Activated CD4-positive, alpha-beta T cell treated with anti-CD3 and anti-CD28 coated beads, Interleukin-2, amount 10 ng/mL, durations not matched to agents 7 days and 5 days (primary cell): ENCODE results near the gene RFX8. TPM values are rescaled to one million over a fixed set of nuclear protein-coding genes. Genes with fewer than 3 reads are reported as not detected.

Source experiments
- CTCF ChIA-PET: fragments of 350-600 bp; sonication (Branson Sonifier 250); formaldehyde crosslinking; loops from one replicate; lab custom pipeline; 2021; ENCODE audit warnings: antibody characterized with exemption; lab: Charles Lee
- POLR2A ChIA-PET: fragments of 350-600 bp; sonication (Branson Sonifier 250); formaldehyde crosslinking; loops from one replicate; lab custom pipeline; 2021; ENCODE audit warnings: antibody characterized with exemption; lab: Charles Lee
- DNase-seq: peaks from one replicate; pipeline ENCODE4 v3.0.0-alpha.2; 2020
- H3K27ac Mint-ChIP-seq: one replicate; pipeline ENCODE4 v1.8.0; 2021; ENCODE audit warnings: mild to moderate bottlenecking, moderate library complexity, mixed read lengths
- H3K27me3 Mint-ChIP-seq: one replicate; pipeline ENCODE4 v1.8.0; 2021; ENCODE audit warnings: mixed read lengths
- H3K36me3 Mint-ChIP-seq: one replicate; pipeline ENCODE4 v1.8.0; 2021; ENCODE audit warnings: low read depth, mixed read lengths
- H3K4me1 Mint-ChIP-seq: one replicate; pipeline ENCODE4 v1.8.0; 2021; ENCODE audit warnings: mixed read lengths
- H3K4me3 Mint-ChIP-seq: one replicate; pipeline ENCODE4 v1.8.0; 2021; ENCODE audit warnings: mild to moderate bottlenecking, moderate library complexity, mixed read lengths
- H3K9me3 Mint-ChIP-seq: one replicate; pipeline ENCODE4 v1.8.0; 2021; ENCODE audit warnings: mixed read lengths
- total RNA-seq, 2 experiments: library from RNA; stranded (reverse); gene quantifications; one replicate each; pipeline ENCODE4 v1.2.3, GENCODE V29; 2021

RFX8 gene
- total RNA-seq, result 1 to 10 TPM; 2.1 to 2.8 TPM

DNA sequence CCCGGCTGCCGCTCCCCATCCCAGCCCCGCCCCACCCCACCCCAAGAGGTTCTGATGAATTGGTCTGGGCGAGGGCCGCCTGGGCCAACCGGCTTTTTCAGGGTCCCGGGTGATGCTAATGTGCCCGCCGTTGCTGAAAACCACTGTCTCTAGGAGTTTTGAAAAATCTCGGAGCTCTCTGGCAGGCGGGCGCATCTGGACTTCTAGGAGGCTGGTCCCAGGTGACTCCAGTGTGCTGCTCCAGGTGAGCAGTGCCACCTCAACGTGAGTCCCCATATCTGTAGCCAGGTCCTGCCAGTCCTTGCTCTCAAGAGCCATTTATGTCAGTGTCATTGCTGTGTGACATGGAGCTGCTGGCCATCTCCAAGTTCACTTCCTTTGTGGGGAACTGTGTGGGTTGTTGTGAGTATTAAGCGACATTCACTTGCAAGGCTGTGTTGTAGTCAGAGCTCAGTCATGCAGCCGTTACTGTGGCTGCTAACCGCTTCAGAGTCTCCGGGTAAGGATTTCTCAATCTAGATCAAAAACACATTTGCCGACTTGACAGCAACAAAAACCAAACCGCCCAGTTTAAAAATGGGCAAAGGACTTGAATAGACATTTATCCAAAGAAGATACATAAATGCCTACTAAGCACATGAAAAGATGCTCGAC lies at the start of gene RFX8:
RFX8 (minus strand) TSS at position 382 of the 654 bp plus-strand sequence. CDS start 8,264 bp downstream, outside the sequence.
- peak within 1 kb of the TSS; percentile 95 for H3K27ac Mint-ChIP-seq
- H3K4me3 Mint-ChIP-seq, result peak within 1 kb of the TSS; percentile 80
- H3K9me3 Mint-ChIP-seq, result no peaks in the 10 kb centered on the region
- H3K36me3 Mint-ChIP-seq, result no peaks in the 10 kb centered on the region
- POLR2A ChIA-PET, result interaction anchor here (0.6 to 1.6 kb wide), 5 partner anchors 10 to 347 kb away, joined by 3 to 9 read pairs (median 3); no protein-coding TSS in a partner anchor
- H3K4me1 Mint-ChIP-seq, result peaks cover 60% of the 10 kb centered on the region
- DNase-seq, result peak; percentile 81
- H3K27me3 Mint-ChIP-seq, result peaks cover 3% of the 10 kb centered on the region
- CTCF ChIA-PET, result interaction anchor here (0.5 to 1.3 kb wide), 7 partner anchors 10 to 251 kb away, joined by 3 to 8 read pairs (median 3); no protein-coding TSS in a partner anchor

DNA sequence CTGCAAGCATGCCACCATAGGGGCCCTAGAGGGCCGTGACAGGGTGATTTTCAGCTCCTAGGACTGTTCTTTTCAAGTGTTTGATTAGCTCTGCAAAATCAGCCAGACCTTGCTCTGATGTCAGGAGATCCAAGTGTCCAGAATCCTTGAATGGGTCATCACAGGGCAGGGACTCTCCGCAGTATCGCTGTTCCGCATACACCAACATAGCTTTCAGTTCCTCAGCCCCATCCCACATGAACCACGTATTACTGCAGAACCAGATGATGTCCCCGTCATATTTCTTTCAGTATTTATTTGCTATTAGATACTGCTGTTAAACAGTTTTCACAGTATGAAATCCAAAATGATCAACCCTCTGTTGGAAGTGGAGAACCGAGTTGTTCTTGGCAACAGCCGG lies 46.6 kb upstream of the RFX8 start:
- H3K36me3 Mint-ChIP-seq, result peaks cover 10% of the 10 kb centered on the region
- H3K27me3 Mint-ChIP-seq, result peaks cover 6% of the 10 kb centered on the region
- no peak overlapping the region for H3K4me3 Mint-ChIP-seq
- peaks cover 13% of the 10 kb centered on the region for H3K9me3 Mint-ChIP-seq
- CTCF ChIA-PET, result interaction anchor here (0.7 kb wide), 1 partner anchor 99 kb away, joined by 3 read pairs; no protein-coding TSS in a partner anchor
- no peak overlapping the region for H3K27ac Mint-ChIP-seq
- DNase-seq, result no peak
- peaks cover 29% of the 10 kb centered on the region for H3K4me1 Mint-ChIP-seq
- POLR2A ChIA-PET, result no interaction called here

- peak overlapping the region; percentile 44 for H3K27ac Mint-ChIP-seq
- peaks cover 10% of the 10 kb centered on the region for H3K9me3 Mint-ChIP-seq
- CTCF ChIA-PET, result interaction anchor here (0.7 kb wide), 1 partner anchor 334 kb away, joined by 3 read pairs; no protein-coding TSS in a partner anchor
- H3K36me3 Mint-ChIP-seq, result peaks cover 11% of the 10 kb centered on the region
- peaks cover 37% of the 10 kb centered on the region for H3K4me1 Mint-ChIP-seq
- no peak for DNase-seq
- H3K4me3 Mint-ChIP-seq, result no peak overlapping the region
- peaks cover 6% of the 10 kb centered on the region for H3K27me3 Mint-ChIP-seq
- POLR2A ChIA-PET, result no interaction called here
Observed at GRCh38 chr2:101520246-101520645, 45.3 kb upstream of the RFX8 start.

DNA sequence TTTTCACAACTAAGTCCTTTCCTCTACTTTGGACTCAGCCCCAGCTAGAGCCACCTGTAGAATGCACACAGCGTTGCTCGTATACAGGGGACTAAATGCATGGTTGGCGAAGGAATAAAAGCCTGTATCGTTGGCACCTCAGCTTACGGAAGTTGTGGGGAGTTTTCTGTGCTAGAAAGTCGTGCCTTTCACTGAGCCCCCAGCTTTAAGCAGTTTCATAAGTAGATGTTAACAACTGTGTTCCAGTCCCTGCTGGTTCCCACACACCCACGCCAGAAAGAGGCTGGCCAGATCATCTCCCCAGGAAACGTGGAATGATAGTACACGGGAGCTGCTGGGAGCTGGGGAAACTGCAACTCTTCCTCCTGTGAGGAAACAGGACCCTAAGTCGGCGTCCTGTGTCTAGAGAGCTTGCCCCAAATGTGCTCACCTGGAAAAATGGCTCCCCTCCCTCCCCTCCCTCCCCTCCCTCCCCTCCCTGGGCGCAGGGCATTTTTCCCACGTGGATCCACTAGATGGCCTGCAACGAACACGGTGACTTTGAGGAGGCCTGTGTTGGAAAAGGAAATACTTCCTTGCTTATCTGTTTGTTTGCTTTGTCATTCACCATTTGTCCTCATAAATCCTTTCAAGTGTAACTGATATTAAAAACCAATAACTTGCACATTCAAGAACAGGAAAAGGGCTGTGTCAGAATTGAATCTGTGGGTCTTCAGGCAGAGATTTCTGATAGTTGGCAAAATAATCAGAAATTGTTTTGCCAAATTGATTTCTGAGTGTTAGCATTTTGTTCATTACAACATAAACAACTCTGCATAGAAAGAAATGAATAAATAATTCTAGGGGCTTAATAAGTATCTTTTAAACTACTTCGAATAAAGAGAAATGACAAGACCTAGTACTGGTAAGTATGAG lies 43.9 kb upstream of the RFX8 start:
- no peak for DNase-seq
- peaks cover 42% of the 10 kb centered on the region for H3K4me1 Mint-ChIP-seq
- ChIA-PET POLR2A (no interaction called here), CTCF (no interaction called here)
- H3K27me3 Mint-ChIP-seq, result peaks cover 1% of the 10 kb centered on the region
- H3K27ac Mint-ChIP-seq, result no peak overlapping the region
- peaks cover 14% of the 10 kb centered on the region for H3K9me3 Mint-ChIP-seq
- H3K4me3 Mint-ChIP-seq, result no peak overlapping the region
- H3K36me3 Mint-ChIP-seq, result peaks cover 9% of the 10 kb centered on the region

GRCh38 chr2:101517758-101518271 lies 42.9 kb upstream of the RFX8 start:
- Mint-ChIP-seq H3K4me1 (peaks cover 42% of the 10 kb centered on the region), H3K4me3 (no peak overlapping the region), H3K9me3 (peaks cover 16% of the 10 kb centered on the region), H3K27ac (peak overlapping the region; percentile 17), H3K27me3 (peaks cover 2% of the 10 kb centered on the region), H3K36me3 (peaks cover 9% of the 10 kb centered on the region)
- DNase-seq, result no peak
- ChIA-PET CTCF (interaction anchor here (0.9 kb wide), 2 partner anchors 16 to 27 kb away, joined by 4 read pairs; no protein-coding TSS in a partner anchor), POLR2A (no interaction called here)

- POLR2A ChIA-PET, result no interaction called here
- no peak overlapping the region for H3K4me3 Mint-ChIP-seq
- H3K27me3 Mint-ChIP-seq, result peaks cover 2% of the 10 kb centered on the region
- CTCF ChIA-PET, result interaction anchor here (0.9 kb wide), 2 partner anchors 16 to 28 kb away, joined by 4 read pairs; no protein-coding TSS in a partner anchor
- peaks cover 9% of the 10 kb centered on the region for H3K36me3 Mint-ChIP-seq
- peaks cover 42% of the 10 kb centered on the region for H3K4me1 Mint-ChIP-seq
- DNase-seq, result peak; percentile 39
- no peak overlapping the region for H3K27ac Mint-ChIP-seq
- peaks cover 16% of the 10 kb centered on the region for H3K9me3 Mint-ChIP-seq
Observed at GRCh38 chr2:101516823-101517690, 42.1 kb upstream of the RFX8 start.

DNA sequence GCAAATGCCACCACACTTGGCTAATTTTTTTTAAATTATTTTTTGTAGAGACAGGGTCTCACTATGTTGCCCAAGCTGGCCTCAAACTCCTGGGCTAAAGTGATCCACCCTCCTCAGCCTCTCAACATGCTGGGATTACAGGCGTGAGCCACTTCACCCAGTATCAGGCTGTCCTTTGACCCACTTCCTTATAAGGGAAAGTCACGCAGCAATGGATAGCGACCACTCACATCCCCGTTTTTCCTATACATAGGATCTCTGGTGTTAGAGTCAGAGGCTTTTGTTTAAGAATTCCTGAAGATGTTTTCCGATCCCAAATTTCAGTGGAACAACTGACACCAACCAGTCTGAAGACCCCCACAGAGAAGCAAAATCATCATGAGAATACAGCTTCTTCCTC lies 41.4 kb upstream of the RFX8 start:
- ChIA-PET POLR2A (no interaction called here), CTCF (interaction anchor here (1.2 kb wide), 1 partner anchor 15 kb away, joined by 3 read pairs; no protein-coding TSS in a partner anchor)
- H3K4me3 Mint-ChIP-seq, result no peak overlapping the region
- H3K27ac Mint-ChIP-seq, result no peak overlapping the region
- peaks cover 42% of the 10 kb centered on the region for H3K4me1 Mint-ChIP-seq
- H3K27me3 Mint-ChIP-seq, result peaks cover 4% of the 10 kb centered on the region
- peaks cover 9% of the 10 kb centered on the region for H3K36me3 Mint-ChIP-seq
- no peak for DNase-seq
- peaks cover 14% of the 10 kb centered on the region for H3K9me3 Mint-ChIP-seq

DNA sequence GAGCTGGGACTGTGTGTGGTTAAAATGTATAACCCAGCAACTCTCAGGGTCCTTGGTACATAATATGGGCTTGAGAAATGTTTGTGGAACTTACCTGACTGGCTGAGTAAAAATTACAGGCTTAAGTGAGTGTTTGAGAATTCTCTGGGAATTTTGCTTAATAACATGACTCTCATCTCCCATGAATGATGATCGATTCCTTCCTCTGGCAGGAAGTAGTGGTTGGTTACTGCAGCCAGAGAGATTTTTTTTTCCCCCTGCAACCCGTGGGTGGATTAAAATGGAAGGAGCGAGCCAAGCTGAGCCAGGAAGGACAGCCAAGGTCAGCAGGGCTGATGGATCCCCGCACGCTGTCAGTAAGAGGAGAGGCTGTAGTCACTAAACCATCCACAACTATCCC lies 40.6 kb upstream of the RFX8 start:
- H3K27me3 Mint-ChIP-seq, result peaks cover 4% of the 10 kb centered on the region
- H3K27ac Mint-ChIP-seq, result no peak overlapping the region
- ChIA-PET CTCF (interaction anchor here (1.0 to 1.2 kb wide), 2 partner anchors 14 to 20 kb away, joined by 3 to 6 read pairs; no protein-coding TSS in a partner anchor), POLR2A (interaction anchor here (0.6 kb wide), 1 partner anchor 945 kb away, joined by 5 read pairs; no protein-coding TSS in a partner anchor)
- H3K36me3 Mint-ChIP-seq, result peaks cover 9% of the 10 kb centered on the region
- no peak for DNase-seq
- H3K9me3 Mint-ChIP-seq, result peaks cover 14% of the 10 kb centered on the region
- peaks cover 42% of the 10 kb centered on the region for H3K4me1 Mint-ChIP-seq
- no peak overlapping the region for H3K4me3 Mint-ChIP-seq

GRCh38 chr2:101512993-101513392 lies 38.1 kb upstream of the RFX8 start:
- no peak overlapping the region for H3K27ac Mint-ChIP-seq
- H3K4me3 Mint-ChIP-seq, result no peak overlapping the region
- ChIA-PET CTCF (interaction anchor here (1.3 kb wide), 1 partner anchor 33 kb away, joined by 5 read pairs; no protein-coding TSS in a partner anchor), POLR2A (no interaction called here)
- peaks cover 14% of the 10 kb centered on the region for H3K9me3 Mint-ChIP-seq
- peaks cover 26% of the 10 kb centered on the region for H3K4me1 Mint-ChIP-seq
- peaks cover 7% of the 10 kb centered on the region for H3K27me3 Mint-ChIP-seq
- peaks cover 9% of the 10 kb centered on the region for H3K36me3 Mint-ChIP-seq
- no peak for DNase-seq

GRCh38 chr2:101511381-101511780 lies 36.5 kb upstream of the RFX8 start:
- Mint-ChIP-seq H3K27me3 (peaks cover 7% of the 10 kb centered on the region), H3K4me3 (no peak overlapping the region), H3K27ac (no peak overlapping the region), H3K9me3 (peaks cover 6% of the 10 kb centered on the region), H3K36me3 (no peaks in the 10 kb centered on the region), H3K4me1 (peaks cover 12% of the 10 kb centered on the region)
- POLR2A ChIA-PET, result interaction anchor here (0.7 kb wide), 1 partner anchor 133 kb away, joined by 3 read pairs; no protein-coding TSS in a partner anchor
- CTCF ChIA-PET, result no interaction called here
- no peak for DNase-seq

DNA sequence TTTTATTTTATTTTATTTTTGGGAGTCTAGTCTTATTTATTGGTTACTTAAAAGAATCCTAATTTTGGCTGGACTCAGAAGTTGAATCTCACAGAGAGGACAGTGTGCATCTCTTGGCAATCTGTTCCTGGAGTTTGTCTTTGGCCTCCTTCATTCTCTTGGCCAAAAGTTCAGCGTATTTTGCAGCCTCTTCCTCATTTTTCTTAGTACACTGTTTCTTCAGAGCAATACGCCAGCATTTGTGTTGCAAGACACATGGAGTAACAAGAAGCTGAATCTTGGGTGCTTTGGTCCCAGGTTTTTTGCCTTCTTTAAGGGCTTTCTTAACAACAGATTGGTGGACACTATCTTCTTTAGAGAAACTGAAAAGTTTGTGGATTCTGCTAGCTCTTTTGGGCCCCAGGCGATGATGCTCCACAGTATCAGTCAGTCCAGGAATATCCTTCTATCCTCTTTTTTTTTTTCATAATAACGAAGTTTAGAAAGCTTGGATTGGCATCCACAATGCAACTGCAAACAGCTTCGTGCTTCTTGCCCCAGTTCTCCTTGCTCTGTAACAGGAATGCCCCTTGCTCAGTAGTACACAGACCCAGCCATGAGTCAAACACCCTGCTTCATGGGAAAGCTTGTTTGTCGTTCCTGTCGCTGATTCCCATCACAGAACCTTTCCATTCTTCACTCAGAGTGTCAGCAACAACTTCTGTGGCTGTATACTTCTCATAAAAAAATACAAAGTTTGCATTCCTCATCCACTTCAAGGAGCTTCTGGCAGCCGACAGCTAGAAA lies 34.8 kb upstream of the RFX8 start:
- ChIA-PET CTCF (interaction anchor here (0.6 to 1.6 kb wide), 2 partner anchors 9 to 66 kb away, joined by 3 to 5 read pairs; no protein-coding TSS in a partner anchor), POLR2A (no interaction called here)
- no peak overlapping the region for H3K27ac Mint-ChIP-seq
- H3K27me3 Mint-ChIP-seq, result peaks cover 7% of the 10 kb centered on the region
- H3K36me3 Mint-ChIP-seq, result no peaks in the 10 kb centered on the region
- DNase-seq, result no peak
- peaks cover 1% of the 10 kb centered on the region for H3K4me1 Mint-ChIP-seq
- peaks cover 6% of the 10 kb centered on the region for H3K9me3 Mint-ChIP-seq
- H3K4me3 Mint-ChIP-seq, result no peak overlapping the region
